Psoas muscle (tissue), 8 donors: ENCODE data around the gene ITPR1. TPM values are rescaled to one million over a fixed set of nuclear protein-coding genes. Genes with fewer than 3 reads are reported as not detected.
A peak's percentile ranks its signal among the peaks of the same experiment; 100 is the strongest.

Experiments used
- ATAC-seq, 4 donors: fragments of 200-7000 bp; cut with Tn5 transposase; one replicate each; pipeline ENCODE4 v1.9.1; 2020; ENCODE audit warnings: moderate library complexity in 3 of 4, mild to moderate bottlenecking in 2 of 4
- DNase-seq, 2 donors: peaks; one replicate each; pipeline ENCODE4 v3.0.0-alpha.2; 2020
- H3K27ac ChIP-seq: fragments of 200-600 bp; one replicate; pipeline ENCODE4 v1.8.0; 2022
- H3K27me3 ChIP-seq, 3 donors: fragments of 200-600 bp in 1 of 3; one replicate each; pipeline versions ENCODE4 v1.6.1 to v1.8.0; 2013 to 2022; ENCODE audit warnings: low read length in 2 of 3, mild to moderate bottlenecking in 2 of 3, moderate library complexity in 1 of 3; ENCODE audit not compliant: insufficient read depth in 3 of 3
- H3K36me3 ChIP-seq, 2 donors: fragments of 200-600 bp in 1 of 2; one replicate each; pipeline versions ENCODE4 v1.6.1 to v1.8.0; 2013 to 2022; ENCODE audit warnings: low read depth in 1 of 2, mild to moderate bottlenecking in 1 of 2, moderate library complexity in 1 of 2; ENCODE audit not compliant: insufficient read depth in 1 of 2
- H3K4me1 ChIP-seq: fragments of 200-600 bp; one replicate; pipeline ENCODE4 v1.8.0; 2022
- H3K4me3 ChIP-seq: fragments of 200-600 bp; one replicate; pipeline ENCODE4 v1.8.0; 2022; ENCODE audit warnings: mild to moderate bottlenecking
- H3K9me3 ChIP-seq: fragments of 200-600 bp; one replicate; pipeline ENCODE4 v1.8.0; 2022
- CTCF ChIP-seq: fragments of 200-600 bp; IDR thresholded peaks from one replicate; pipeline ENCODE4 v1.8.0; 2022; ENCODE audit warnings: antibody characterized with exemption
- WGBS, 3 donors: extraction: QIAGEN DNeasy Blood & Tissue Kit; methylation state at CpG; one replicate each; pipeline versions ENCODE4 v1.1.6 to v1.1.7; 2013; 5-methylcytosine and 5-hydroxymethylcytosine counted together
- intact Hi-C, 2 donors: fragments of 100-400 bp; cut with DNase I; formaldehyde crosslinking; loops; one replicate each; pipeline versions ENCODE4 v1.11.0 to v1.14.2; 2022
- polyA plus RNA-seq, 3 donors: library from polyadenylated mRNA; stranded (reverse); fragments of 200-250 nt; gene quantifications; one replicate each; pipeline ENCODE4 v1.2.3, GENCODE V29; 2013
- total RNA-seq, 4 donors: library from RNA; stranded (reverse); fragmentation: NEBNext Ultra II Directional in 2 of 4; extraction: Animal tissue kit (Norgen Biotek cat#: 25700) in 2 of 4; gene quantifications; one replicate each; pipeline versions ENCODE4 v1.2.1 to v1.2.4, GENCODE V29; 2021 to 2023
- donor health status: healthy with polysubstance abuse.
- donor health status: DM: no; HTN: no; CAD: no; lungs with moderate emphysema.
- donor health status: Bipolar disorder and iron deficiency.
- donor health status: healthy.
- donor health status: DM: yes; HTN: yes; CAD: no.
- donor health status: DM: no; HTN: no; CAD: no.
- donor health status: DM: no; HTN: no; CAD: no.
- donor health status: DM: yes; HTN: yes; CAD: no.

ITPR1 gene
- total and polyA plus RNA-seq, 7 donors = 4.4 to 9.2 (median 8.8) TPM

GRCh38 chr3:4739289-4740236 is 246.4 kb downstream of the ITPR1 start:
- H3K4me1 ChIP-seq = peaks cover 8% of the 10 kb centered on the region
- no peaks in the 10 kb centered on the region for H3K27me3 ChIP-seq
- no peaks in the 10 kb centered on the region for H3K9me3 ChIP-seq
- no peak overlapping the region for H3K27ac ChIP-seq
- no peak for DNase-seq
- no peak for ATAC-seq
- H3K4me3 ChIP-seq = no peak overlapping the region
- H3K36me3 ChIP-seq = no peaks in the 10 kb centered on the region
- 90 to 96% (median 95%) methylated on average over 9 of the region's 9 CpGs for WGBS, 3 donors
- no peak for TF ChIP-seq CTCF
- intact Hi-C loops = no loop called here

DNA sequence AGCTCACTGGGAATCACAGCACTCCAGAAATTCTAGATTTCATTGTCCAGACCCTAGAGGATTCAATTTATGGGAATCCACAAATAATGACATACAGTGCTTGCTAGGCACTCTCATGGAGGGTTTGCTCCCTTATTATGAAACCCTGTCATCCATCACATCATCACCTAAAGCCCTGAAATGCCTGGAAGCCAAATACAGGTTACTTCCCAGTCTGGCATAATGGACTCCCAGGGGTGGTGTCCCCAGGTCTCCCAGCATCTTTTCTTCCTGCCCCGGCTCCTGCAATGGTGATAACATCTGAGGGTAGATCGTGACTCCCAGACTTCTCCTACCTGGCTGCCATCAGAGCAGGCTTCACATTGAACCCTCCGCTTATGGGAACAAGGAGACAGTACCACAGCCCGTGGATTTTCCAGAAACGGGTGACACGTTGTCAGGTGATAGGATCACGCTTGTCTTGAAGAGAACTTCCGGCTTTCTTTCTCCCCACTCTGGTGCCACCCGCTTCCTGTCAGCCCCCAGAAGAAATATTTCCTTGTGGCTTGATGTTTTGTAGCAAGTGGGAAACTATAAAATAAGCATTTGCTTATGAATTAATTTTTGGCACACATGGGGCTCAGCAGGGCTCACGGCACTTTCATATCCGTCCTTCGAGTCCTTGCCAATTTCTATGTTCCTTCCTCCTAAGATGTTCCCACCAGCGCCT is 247.4 kb downstream of the ITPR1 start:
- H3K36me3 ChIP-seq = no peaks in the 10 kb centered on the region
- no peak overlapping the region for H3K4me3 ChIP-seq
- no peak for TF ChIP-seq CTCF
- 60 to 73% (median 61%) methylated on average over 13 of the region's 13 CpGs for WGBS, 3 donors
- ATAC-seq (peak in 2 of 4 donors; percentile 42 to 45), DNase-seq (no peak)
- intact Hi-C loops = no loop called here
- peak overlapping the region; percentile 81 for H3K27ac ChIP-seq
- H3K27me3 ChIP-seq = no peaks in the 10 kb centered on the region
- H3K9me3 ChIP-seq = no peaks in the 10 kb centered on the region
- H3K4me1 ChIP-seq = peaks cover 8% of the 10 kb centered on the region

- ATAC-seq (no peak), DNase-seq (no peak)
- no peak for TF ChIP-seq CTCF
- no peaks in the 10 kb centered on the region for H3K36me3 ChIP-seq
- intact Hi-C loops = no loop called here
- no peak overlapping the region for H3K4me3 ChIP-seq
- no peaks in the 10 kb centered on the region for H3K9me3 ChIP-seq
- WGBS, 3 donors = 47 to 55% (median 50%) methylated on average over 3 of the region's 3 CpGs
- no peaks in the 10 kb centered on the region for H3K27me3 ChIP-seq
- peak overlapping the region; percentile 81 for H3K27ac ChIP-seq
- H3K4me1 ChIP-seq = peaks cover 10% of the 10 kb centered on the region
Observed at GRCh38 chr3:4741106-4741403, 247.9 kb downstream of the ITPR1 start.

- intact Hi-C loops = no loop called here
- no peaks in the 10 kb centered on the region for H3K27me3 ChIP-seq
- H3K9me3 ChIP-seq = no peaks in the 10 kb centered on the region
- WGBS, 3 donors = 53 to 58% (median 53%) methylated on average over 14 of the region's 14 CpGs
- ATAC-seq (peak; percentile 80 to 89 (median 86)), DNase-seq (peak in 1 of 2 donors; percentile 40)
- H3K27ac ChIP-seq = peak overlapping the region; percentile 81
- TF ChIP-seq CTCF = no peak
- H3K4me3 ChIP-seq = no peak overlapping the region
- H3K4me1 ChIP-seq = peaks cover 12% of the 10 kb centered on the region
- H3K36me3 ChIP-seq = no peaks in the 10 kb centered on the region
Observed at GRCh38 chr3:4741404-4742307, 248.5 kb downstream of the ITPR1 start.
